GM18868 (cell line): ENCODE measurements around the gene CPNE7.
"Not testable (repeated sequence)": the region's sequence is repeated elsewhere in the genome, so short reads cannot be mapped to it uniquely, and the experiment has no call there.

Experiments used
- ATAC-seq: cut with Tn5 transposase; IDR thresholded peaks from one replicate; pipeline ENCODE4 v1.9.1; 2021; ENCODE audit warnings: mild to moderate bottlenecking, moderate library complexity; ENCODE audit not compliant: unreplicated experiment

The CPNE7 gene

DNA sequence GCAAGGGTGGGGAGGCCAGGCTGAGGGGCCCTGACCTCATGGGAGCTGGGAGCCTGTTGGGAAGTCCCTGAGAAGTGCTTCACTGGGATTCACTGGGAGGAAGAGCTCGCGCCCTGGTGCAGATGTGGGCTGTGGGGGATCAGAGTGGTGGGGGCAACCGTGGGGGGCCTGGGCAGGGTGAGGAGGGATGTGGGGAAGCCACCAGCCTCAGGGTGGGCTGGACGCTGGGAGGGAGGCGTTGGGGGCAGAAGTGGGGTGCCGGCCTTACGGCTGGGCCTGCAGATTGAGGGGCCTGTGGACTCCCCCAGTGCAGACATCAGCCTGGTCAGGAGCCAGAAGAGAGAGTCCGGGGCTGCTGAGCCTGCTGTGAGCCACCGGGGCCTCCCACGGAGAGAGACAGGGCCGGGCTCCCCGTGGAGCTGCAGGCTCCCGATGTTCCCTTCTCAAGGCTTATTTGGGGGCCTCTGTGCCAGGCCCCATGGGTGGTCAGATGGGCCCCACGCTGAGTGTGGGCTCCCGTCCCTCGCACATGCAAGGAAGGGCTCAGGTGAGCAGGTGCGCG, 45.7 kb downstream of the CPNE7 start:
- no peak for ATAC-seq

DNA sequence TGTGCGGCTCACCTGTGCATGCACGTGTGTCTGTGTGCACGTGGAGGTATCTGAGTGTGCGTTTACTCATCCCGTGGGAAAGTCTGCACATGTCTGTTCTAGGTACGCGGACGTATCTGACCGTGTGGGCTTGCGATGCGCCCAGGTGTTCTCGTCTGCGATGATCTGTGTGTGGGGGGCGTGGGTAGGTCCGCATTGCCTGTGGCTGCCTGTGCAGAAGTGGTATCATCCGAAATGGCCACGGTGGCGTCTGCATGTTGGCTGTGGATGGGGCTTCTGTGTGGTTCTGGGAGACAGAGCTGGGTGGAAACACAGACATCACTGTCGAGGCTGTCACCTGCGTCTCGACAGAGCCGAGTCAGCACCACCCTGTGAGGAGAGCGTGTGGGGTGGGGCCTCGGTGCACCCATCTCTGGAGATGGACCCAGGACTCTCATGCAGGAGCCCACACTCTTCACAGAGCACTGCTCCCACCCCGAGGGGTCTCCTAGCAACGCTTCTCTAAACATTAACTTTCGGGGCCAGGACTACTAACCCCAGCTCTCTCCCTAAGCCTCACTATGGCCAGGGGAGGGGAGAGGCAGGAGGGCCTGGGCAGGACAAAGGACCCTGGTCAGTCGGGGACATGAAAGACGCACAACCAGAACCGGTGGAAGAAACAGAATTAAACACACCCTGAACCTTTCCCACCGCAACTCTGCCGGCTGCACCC, 46.3 kb downstream of the CPNE7 start:
- no peak for ATAC-seq

DNA sequence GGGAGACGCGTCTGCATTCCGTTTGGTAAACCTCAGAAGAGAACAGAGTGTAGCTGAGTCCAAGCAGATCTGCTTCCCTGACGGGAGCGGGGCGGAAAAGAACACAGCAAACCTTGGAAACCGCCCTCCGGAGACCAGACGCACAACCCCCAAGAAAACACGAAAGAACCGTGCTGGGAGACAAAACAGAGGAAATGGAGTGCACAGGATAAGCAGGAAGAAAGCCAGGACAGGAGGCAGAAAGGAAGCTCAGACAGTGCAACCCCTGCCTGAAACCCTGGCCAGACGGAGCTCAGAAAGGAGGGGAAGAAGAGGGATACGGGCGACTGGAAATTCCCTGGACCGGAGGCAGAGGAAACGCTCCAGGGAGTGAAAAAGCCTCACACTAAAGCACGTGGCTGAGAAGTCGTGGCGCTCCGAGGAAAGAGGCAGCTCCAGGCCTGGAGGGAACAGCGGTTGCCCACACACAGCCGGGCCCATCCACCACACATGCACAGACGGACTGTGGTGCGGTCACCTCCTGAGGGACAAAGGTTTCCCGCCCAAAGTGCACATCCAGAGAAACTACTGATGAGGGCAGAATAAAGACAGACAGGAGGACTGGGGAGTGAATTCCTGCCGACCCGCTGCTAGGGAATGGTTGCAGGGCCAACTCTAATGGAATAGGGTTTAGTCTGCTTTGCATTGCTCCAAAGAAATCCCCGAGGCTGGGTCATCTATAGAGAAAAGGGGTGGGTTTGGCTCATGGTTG, 48.1 kb downstream of the CPNE7 start:
- no peak for ATAC-seq

DNA sequence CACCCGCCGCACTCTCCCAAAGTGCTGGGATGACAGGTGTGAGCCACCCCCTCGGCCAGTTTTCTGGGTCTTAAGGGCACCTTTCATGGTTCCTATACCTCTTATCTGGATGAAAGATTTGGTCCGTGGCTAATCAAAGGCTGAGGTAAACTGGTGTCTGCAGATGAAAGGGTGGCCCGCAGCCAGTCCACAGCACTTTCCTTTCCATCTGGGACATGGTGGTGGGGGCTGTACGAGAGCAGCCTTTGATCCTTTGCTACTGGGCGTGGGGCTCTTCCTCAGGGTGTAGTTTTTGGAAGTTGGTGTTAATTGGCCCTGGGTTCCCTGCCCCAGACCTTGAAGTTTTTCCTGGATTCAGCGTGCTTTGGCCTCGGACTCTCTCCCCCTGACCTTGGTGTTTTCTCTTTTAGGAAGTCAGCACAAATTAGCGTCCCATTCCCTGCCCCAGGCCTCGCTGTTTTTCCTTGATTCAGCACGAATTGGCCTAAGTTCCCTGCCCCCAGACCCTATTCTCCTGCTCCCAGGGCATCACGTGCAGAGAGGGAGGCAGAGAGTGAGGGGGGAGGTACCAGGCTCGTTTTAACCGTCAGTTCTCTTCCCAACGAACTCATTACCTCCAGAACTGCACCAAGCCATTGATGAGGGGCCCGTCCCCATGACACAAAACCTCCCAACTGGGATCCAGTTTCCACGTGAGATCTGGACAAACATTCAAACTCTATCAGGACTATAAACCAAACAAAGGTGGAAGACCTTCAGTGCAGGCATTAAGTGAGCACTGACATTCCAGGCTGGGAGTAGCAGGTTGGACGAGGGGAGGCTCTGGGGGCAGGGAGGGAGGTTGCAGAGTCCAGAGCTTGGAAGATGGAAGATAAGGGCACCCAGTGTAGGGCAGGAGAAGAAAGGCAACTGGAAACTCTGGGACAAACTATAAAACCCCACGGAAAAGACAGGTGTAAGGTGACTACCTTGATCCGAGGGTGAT, 49.5 kb downstream of the CPNE7 start:
- no peak for ATAC-seq

DNA sequence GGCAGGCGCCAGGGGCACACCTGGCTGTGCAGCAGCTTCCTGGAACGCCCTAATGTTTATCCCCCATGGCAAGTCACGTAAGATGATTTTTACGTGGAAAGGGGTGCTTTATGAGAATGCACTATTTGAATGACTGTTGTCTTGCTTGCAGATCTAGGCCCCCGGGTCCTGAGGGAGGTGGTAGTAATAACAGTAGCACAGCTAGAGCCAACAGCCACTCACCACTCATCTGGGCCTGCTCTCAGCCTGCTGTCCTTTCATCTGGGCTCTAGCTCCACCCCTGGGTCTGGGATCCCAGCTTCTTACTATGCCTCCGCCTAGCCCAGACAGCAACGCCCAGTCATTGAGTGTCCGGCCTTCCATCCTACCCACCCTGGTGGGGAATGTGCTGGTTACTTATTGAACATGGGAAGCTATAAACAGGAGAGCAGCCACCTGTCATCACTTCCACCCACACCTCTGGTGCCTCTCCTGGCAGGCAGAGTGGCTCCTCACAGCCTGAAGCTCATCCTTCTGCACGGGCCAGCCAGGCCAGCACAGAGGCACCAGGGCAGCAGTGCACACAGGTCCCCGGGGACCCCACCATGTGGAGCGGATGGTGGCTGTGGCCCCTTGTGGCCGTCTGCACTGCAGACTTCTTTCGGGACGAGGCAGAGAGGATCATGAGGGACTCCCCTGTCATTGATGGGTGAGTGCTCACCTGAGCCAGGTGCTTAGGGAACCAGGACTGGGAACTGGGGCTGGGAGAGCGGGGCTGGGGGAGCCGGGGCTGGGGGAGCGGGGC, 54.5 kb downstream of the CPNE7 start:
- no peak for ATAC-seq

DNA sequence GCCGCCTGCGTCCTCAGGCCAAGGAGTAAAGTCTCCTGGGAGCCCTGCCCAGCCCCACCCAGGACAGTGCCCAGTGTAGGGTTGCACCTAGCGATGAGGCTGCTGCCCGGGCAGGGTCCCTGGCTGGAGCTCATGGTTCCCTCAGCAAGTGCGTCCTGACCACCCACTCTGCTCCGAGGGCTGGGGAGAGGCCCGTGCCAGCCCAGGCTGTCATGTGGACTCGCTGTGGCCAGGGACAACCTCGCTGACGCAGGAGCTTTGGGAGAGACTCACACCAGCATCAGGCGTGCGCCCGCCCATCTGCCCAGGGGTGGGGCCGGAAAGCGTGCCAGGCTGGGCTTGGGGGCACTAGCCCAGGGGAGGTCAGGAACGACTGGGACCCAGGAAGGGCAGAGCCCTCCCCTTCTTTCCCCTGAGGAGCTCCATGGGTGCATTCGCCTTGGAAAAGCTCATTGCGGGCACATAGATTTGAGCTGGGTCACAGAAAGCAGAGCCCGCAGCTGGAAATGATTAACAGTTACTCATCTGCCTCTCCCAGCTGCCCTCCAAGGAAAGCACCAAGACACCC, 57.6 kb downstream of the CPNE7 start:
- no peak for ATAC-seq

DNA sequence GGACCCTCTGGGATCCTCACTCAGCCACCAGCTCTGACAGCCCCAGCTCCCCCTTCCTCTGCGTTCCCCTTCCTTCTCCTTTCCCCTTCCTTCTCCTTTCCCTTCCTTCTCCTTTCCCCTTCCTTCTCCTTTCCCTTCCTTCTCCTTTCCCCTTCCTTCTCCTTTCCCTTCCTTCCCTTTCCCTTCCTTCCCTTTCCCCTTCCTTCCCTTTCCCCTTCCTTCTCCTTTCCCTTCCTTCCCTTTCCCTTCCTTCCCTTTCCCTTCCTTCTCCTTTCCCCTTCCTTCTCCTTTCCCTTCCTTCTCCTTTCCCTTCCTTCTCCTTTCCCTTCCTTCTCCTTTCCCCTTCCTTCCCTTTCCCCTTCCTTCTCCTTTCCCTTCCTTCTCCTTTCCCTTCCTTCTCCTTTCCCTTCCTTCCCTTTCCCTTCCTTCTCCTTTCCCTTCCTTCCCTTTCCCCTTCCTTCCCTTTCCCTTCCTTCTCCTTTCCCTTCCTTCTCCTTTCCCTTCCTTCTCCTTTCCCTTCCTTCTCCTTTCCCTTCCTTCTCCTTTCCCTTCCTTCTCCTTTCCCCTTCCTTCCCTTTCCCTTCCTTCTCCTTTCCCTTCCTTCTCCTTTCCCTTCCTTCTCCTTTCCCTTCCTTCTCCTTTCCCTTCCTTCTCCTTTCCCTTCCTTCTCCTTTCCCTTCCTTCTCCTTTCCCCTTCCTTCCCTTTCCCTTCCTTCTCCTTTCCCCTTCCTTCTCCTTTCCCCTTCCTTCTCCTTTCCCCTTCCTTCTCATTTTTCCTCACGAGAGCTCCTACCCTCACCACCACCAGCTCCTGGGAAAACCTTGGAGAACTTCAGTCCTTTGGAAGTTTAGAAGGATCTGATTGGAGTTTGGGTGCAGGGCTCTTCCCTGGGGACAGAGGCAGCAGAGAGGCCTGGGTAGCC, 59.2 kb downstream of the CPNE7 start:
- not testable (repeated sequence) for ATAC-seq

DNA sequence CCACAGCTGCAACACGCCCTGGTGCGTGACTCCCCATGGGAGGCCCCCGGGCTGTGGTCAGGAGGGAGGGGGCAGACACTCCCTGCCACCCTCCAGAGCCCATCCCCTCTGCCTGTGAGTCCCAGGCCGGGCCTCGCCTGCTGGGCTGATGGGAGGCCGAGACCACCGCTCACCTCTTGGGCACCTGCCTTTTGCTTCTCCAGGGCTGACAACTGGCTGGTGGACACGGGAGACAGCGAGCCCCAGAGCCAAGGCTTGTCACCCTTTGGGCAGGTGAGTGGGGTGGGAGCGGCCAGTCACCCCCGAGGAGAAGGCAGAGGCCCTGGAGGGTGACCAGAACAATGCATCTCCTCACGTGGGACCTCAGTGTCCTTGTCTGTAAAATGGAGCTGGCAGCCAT, 61.1 kb downstream of the CPNE7 start:
- ATAC-seq, result no peak

DNA sequence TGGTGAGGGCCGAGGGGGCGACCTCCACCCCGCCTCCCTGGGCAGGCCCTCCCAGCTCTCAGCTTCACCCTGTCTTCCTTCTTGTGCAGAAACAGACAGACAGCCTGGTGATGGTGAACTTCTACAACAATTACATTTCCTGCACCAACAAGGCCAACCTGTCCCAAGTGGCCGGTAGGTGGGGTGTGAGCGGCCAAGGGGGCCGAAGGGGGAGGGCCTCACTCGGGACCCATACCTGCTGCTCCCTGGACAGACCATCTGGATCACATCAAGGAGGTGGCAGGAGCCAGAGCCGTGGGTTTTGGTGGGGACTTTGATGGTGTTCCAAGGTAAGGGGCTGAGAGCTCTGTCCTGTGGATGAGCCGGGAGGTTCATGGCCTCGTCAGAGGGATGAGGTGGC, 61.8 kb downstream of the CPNE7 start:
- ATAC-seq, result no peak

DNA sequence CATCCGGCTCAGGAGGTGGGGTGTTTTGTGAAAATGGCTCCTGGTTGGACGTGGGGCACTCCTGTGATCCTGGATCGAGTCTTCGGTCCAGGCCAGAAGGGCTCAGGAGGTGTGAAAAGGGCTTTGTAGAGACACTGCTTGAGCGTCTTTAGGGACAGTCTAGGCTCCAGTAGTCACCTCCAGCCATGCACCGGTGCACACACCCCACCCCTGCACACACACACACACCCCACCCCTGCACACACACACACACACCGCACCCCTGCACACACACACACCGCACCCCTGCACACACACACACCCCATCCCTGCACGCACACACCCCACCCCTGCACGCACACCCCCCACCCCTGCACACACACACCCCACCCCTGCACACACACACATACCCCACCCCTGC, 62.9 kb downstream of the CPNE7 start:
- ATAC-seq, result no peak

DNA sequence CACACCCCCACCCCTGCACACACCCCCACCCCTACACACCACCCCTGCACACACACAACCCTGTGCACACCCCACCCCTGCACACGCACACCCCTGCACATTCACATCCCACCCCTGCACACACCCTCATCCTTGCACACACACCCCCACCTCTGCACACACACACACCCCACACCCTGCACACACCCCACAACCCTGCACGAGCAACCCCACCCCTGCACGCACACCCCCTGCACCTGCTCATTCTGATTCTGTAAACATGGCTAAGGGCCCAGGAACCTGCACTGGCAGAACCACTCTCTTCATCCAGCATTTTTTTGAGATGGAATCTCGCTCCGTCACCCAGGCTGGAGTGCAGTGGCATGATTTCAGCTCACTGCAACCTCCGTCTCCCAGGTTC, 63.8 kb downstream of the CPNE7 start:
- no peak for ATAC-seq

DNA sequence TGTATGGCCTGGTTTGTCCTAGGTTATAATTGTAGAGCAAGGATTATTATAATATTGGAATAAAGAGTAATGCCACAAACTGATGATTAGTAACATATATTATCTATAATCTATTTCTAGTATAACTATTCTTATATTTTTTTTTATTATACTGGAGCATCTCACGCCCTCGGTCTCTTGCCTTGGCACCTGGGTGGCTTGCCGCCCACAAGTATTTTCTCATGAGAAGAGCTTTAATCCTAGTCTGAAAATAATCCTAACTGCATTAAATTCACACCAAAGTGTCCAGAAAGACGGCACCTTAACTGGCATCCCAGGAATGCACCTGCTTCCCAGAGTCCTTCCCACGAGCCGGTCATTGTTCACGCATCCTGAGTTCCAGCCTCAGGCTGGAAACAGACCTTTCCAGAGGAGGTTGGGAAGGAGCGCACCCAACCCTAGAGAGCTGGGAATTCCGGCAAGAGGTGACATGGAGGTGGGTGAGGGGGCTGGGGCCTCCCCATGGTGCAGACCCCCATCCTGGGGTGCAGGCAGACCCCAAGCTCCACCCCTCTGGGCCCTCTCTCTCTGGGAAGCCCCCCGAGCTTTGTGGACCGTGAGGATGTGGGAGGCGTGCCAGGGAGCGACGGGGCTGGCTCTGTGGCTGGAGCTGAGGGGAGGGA, 66.0 kb downstream of the CPNE7 start:
- no peak for ATAC-seq

DNA sequence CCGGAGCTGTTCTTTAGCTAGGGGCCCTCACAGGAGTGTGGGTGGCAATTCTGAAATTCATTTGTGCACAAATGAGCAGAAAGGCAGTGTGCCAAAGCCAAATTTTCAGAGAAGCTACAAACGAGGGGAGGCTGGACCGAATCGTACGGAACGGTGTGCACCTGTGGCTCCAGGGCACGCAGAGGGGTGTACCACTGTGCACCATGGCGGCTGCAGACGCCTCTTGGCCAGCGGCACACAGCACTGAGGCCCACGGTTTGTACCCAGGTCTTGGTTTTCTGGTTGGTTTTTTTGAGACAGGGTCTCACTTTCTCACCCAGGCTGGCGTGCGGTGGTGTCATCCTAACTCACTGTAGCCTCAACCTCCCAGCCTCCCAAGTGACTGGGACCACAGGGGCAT, 67.0 kb downstream of the CPNE7 start:
- no peak for ATAC-seq

DNA sequence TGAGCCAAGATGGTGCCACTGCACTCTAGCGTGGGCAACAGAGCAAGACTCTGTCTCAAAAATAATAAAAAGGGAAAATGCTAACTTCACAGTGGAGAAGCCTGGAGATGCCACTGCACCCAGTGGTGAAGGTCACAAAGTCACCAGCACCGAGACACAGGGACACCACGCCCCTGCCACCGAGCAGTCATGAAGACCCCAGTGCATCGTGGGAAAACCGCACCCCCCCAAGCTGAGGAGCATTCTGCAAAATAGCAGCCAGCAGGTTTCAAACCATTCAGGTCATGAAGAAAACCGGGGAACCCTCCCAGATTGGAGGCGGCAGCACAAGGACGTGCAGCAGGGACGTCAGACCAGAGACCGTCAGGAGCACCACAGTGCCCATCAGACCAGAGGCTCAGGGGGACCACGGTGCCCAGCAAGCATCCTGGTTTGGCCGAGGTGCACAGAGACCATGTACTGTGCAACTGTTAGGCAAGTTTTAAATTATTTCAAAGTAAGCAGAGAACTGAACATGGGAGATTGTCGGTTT, 68.3 kb downstream of the CPNE7 start:
- no peak for ATAC-seq

DNA sequence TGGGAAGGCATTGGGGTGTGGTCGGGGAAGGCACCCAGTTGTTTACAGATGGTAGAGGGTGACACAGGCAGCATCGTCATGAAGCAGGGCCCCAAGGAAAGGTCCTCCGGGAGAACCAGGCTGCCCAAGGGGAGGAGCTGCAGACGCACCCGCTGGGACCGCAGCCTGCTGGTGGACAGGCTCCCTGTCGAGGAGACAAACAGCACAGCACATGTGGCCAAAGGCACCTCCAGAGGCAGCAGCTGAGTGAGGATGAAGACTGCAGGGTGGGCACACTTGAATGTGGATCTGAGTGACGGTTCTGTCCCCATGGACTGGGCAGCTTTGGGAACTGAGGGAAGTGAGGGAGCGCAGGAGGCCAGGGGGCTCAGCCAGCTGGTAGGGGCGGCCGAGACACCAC, 69.6 kb downstream of the CPNE7 start:
- no peak for ATAC-seq

DNA sequence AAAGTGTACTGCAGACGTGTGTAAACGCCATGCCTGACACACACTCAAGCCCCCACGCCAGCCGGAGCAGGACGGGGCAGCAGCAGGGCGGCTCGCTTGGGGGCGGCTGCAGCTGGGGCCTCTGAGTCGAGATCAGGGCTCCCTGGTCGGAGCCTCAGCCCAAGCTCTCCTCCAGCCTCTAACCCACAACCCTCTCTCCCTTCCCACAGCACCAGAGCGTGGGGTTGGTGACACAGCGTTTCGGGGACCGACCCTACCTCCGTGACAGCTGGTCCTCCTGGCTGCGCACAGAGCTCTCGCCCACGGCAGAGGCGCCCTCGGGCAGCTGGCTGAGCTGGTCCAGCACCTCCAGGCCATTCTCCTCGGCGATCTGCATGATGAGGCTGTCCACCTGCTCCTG, 70.7 kb downstream of the CPNE7 start:
- ATAC-seq, result no peak
